ENCODE data around the gene ZNF750. TPM values are rescaled to one million over a fixed set of nuclear protein-coding genes. Genes with fewer than 3 reads are reported as not detected.

ZNF750 gene
- total and polyA plus RNA-seq, 10 of the 15 experiments (the other 5 are each of a cell fraction or from before 2014, with no cell fraction given), result 0.06 TPM; not detected in 9

- POLR2A ChIA-PET, result no interaction called here
Observed at GRCh38 chr17:82797061-82797460, 42.8 kb downstream of the ZNF750 start.

More at GRCh38 chr17:82797061-82797460, 42.8 kb downstream of the ZNF750 start:
- ChIA-PET CTCF (no interaction called here), RAD21 (ENCODE audit: unreplicated experiment) (no interaction called here), SMC1A (ENCODE audit: uncharacterized antibody, unreplicated experiment) (no interaction called here)
- in situ Hi-C loops (cut with MboI) (no loop called here), intact Hi-C loops (cut with micrococcal nuclease; ENCODE audit: unreplicated experiment) (no loop called here)
- TF ChIP-seq E2F8 (IDR thresholded peaks at IDR 0.05; ENCODE audit: low read depth, partially characterized antibody), result no peak
- no peak for TF ChIP-seq GATAD2B (conservative IDR thresholded peaks at IDR 0.05; ENCODE audit: low read depth)
- no peak for TF ChIP-seq CBX5 (IDR thresholded peaks at IDR 0.05; ENCODE audit: low read depth)
- TF ChIP-seq PML (IDR thresholded peaks at IDR 0.05; ENCODE audit: low read length), result no peak
- FAIRE-seq (no peak), DNase-seq (ENCODE audit: low read depth, low spot score) (no peak), ATAC-seq (no peak)
- H3K4me1 ChIP-seq (ENCODE audit: control insufficient read depth, insufficient read depth, low read length), result no peaks in the 10 kb centered on the region
- no peaks in the 10 kb centered on the region for H4K20me1 ChIP-seq (ENCODE audit: control insufficient read depth, insufficient read depth)
- H3K4me2 ChIP-seq (ENCODE audit: control insufficient read depth, insufficient read depth), result no peak overlapping the region
- H3K9me3 ChIP-seq (replicated peaks; ENCODE audit: control insufficient read depth, insufficient read depth, low read length), result no peaks in the 10 kb centered on the region; the same call in 2 of the 3 replicates
- H2AFZ ChIP-seq (ENCODE audit: control insufficient read depth, low read depth, low read length), result no peak overlapping the region
- no TSS peak for BruUV-seq (replicated peaks)
- H3K36me3 ChIP-seq (ENCODE audit: control insufficient read depth in 2 of 2, insufficient read depth in 2 of 2, low read length in 1 of 2), result peaks cover 0 to 18% of the 10 kb centered on the region in 2 experiments; a peak in 2 of 4 replicates
- WGBS (ENCODE audit: insufficient coverage, insufficient replicate concordance, low lambda C conversion rate, missing lambda C conversion rate), result 94% methylated on average over 9 of the region's 9 CpGs
- H3K9ac ChIP-seq (ENCODE audit: control insufficient read depth, insufficient read depth, low read length), result no peak overlapping the region
- H3K4me3 ChIP-seq, result no peak overlapping the region
- H3K79me2 ChIP-seq (ENCODE audit: control insufficient read depth, insufficient read depth, low read length), result no peaks in the 10 kb centered on the region
- no peak overlapping the region for H3K27ac ChIP-seq (ENCODE audit: control insufficient read depth, insufficient read depth)
- H3K27me3 ChIP-seq (replicated peaks in 1 of 2; ENCODE audit: control insufficient read depth in 2 of 2, insufficient read depth in 2 of 2, low read length in 1 of 2), result no peaks in the 10 kb centered on the region
